HG03280 (cell line): ENCODE data around the gene PIGW.
A peak's percentile ranks its signal among the peaks of the same experiment; 100 is the strongest.

Experiments
- ATAC-seq: cut with Tn5 transposase; IDR thresholded peaks from one replicate; pipeline ENCODE4 v1.9.1; 2021; ENCODE audit warnings: mild to moderate bottlenecking, moderate library complexity; ENCODE audit not compliant: unreplicated experiment

PIGW gene, protein sequence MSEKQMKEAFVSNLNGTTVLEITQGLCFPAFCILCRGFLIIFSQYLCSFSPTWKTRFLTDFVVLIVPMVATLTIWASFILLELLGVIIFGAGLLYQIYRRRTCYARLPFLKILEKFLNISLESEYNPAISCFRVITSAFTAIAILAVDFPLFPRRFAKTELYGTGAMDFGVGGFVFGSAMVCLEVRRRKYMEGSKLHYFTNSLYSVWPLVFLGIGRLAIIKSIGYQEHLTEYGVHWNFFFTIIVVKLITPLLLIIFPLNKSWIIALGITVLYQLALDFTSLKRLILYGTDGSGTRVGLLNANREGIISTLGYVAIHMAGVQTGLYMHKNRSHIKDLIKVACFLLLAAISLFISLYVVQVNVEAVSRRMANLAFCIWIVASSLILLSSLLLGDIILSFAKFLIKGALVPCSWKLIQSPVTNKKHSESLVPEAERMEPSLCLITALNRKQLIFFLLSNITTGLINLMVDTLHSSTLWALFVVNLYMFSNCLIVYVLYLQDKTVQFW

DNA sequence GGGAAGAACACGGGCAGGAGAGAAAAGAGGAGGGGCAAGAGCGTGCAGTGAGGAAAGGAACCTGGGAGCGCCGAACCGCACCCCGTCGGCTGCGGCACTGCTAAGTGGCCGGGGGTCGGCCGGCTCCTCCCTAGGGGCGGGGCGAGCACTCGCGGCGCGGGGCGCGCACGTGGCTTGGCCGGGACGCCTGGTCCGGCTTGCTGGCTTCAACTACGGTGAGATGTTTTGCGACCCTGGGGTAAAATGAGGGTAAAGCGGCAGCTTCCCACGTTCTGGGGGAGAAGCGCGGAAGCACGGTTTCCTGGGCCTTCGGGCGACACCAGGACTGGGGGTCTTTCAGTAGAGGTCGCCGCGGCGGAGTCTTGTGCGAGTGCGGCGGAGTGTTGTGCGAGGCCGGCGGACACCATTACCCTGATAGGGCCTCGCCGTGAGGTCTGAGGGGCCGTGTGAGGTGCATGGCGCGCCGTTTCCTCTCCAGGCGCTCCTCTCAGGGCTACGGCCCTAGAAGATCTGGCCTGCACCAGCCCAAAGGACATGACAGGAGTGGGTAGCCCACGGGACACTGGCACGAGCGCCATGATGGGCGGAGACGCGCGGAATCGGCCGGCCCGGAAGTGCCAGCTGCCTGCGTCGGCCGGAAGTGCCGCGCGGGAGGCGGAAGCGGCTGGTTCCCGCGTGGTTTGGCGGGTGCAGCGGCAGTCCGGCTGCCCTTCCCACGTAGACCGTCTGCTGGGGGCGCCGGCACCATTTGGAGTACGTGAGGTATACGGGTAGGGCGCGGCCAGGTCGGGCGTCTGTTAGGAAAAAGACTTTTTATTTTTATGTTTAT lies at the start of gene PIGW, which contains the start of gene MYO19:
TSS of gene PIGW (plus strand) at position 148 of the 829 bp plus-strand sequence. CDS start 2,115 bp downstream, outside the sequence.
TSS of gene MYO19 (minus strand) at position 29 of the 829 bp plus-strand sequence. CDS start 2,330 bp downstream, outside the sequence.
- peak; percentile 79 for ATAC-seq

DNA sequence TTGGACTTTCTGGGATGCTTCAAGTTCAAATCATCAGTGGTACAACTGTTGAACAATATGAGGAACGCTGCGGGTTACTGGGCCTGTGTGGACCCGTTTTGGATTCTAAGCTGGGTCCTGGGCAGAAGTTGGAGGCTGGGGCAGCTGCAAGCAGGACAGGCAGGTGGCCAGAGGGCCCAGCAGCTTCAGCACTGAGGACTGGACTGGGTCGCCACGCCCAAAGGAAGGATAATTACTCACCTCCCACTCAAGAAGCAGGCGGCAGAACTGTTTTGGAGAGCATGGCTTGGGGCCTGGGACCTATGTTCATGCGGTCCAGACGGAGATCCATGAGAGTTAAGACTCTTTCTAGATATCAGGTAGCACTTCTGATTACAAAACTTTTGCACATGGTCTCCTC lies 49.8 kb upstream of the PIGW start:
- no peak for ATAC-seq

DNA sequence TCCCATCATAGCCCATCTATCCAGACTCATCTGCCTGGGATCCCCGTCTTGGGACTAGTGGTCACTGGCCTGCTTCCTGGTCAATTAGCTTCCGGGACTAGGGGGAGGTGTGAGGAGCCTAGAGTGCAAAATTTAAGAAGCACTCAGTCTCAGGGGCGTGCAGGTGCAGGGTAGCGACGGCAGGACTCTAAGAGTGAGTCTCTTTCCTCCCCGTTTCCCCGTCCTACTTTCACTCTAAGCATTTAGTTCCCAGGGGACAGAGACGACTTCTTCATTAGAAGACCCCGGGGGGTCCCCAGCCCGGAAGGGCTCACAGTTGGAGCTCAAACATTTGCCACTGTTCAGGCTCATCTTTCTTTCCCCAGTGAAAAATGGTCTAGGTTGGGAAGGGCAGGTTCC lies 49.0 kb upstream of the PIGW start:
- peak; percentile 5 for ATAC-seq

DNA sequence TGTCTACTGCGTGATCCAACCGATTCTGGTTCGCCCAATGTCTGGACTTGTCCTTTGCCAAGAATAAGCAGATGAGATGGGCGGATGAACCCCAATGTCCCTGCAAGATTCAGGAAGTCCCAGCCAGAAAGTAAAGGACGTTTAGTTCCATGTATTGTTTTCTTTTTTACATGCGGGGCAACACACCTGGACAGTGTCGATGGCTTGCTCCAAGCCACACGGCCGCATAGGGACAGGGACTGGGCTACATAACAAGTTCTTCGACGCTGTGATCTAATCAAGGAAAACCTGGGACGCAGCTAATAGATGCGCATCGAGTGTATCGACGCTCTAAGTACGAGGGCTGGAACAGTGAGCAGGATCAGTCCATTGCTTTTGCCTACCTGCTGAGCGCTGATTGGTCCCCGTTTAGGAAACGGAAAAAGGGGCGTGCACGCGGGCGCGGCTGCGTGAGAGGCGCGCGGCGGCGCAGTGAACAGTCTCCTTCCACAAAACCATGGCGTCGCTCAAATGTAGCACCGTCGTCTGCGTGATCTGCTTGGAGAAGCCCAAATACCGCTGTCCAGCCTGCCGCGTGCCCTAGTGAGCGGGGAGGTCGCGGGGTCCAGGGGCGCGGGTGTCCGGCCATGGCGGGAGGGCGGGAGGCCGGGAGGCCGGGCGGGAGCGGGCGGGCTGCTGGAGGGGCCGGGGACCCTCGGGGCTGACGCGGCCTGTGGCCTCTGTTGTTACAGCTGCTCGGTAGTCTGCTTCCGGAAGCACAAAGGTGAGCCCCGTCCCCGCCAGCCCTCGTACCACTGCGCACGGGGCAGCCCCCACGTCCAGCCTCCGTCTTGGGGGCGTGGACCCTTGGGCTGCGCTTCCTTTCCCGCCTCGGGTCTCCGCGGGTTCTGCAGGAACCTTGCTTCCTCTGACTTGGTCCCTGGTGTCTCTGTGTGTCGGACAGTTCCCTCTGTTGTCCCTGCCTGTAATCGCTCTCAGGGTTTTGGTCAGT lies 48.3 kb upstream of the PIGW start, which contains the start of gene ZNHIT3:
TSS of gene ZNHIT3 (plus strand) at position 478 of the 991 bp plus-strand sequence. CDS start at position 497, 19 bp downstream.
- ATAC-seq, result peak; percentile 90

DNA sequence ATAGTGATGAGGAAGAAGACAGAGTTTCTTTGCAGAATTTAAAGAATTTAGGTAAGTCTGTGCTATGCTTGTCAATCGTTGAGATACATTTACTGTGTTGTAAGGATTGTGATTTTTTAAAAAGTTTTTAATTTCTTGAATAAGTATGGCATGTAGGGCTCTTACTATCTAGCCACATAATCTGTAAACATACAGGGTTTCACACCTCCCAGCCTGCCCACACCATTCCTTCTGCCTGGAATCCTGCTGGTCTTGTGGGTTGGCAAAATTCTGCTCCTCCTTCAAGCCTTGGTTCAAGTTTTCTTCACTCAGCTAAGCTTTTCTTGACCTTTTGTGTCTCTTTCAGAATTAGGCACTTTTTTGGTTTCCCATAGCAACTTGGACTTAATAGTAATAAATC lies 40.8 kb upstream of the PIGW start:
- ATAC-seq, result no peak

DNA sequence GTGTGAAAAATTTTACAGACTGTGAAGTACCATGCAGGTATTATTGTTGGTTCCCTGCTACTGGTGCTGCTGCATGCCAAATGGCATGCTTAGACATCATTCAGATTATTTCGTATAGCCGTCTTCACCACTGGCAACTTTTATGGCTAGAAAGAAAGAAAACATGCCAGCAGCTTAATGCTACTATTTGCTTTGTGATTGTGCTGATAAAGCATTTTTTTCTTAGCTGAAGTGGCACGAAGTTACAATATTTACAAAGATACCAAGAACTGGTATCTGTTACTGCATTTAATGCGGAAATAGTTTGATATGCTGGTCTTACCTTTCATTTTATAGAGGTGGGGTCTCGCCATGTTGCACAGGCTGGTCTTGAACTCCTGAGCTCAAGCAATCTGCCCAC lies 40.1 kb upstream of the PIGW start:
- no peak for ATAC-seq

DNA sequence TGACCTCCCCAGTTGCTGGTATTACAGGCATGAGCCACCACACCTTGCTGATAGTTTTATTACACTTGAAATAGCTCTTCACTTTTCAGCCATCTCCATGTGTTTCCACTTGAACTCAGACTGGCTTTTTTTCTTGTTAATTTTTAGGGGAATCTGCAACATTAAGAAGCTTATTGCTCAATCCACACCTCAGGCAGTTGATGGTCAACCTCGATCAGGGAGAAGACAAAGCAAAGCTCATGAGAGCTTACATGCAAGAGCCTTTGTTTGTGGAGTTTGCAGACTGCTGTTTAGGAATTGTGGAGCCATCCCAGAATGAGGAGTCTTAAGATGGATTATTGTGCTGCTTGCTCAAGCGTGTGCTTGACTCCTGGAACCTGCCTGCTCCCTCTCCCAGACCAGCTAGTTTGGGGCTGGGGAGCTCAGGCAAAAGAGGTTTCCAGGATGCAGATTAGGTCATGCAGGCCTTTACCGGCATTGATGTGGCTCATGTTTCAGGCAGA lies 39.7 kb upstream of the PIGW start:
- ATAC-seq, result no peak

DNA sequence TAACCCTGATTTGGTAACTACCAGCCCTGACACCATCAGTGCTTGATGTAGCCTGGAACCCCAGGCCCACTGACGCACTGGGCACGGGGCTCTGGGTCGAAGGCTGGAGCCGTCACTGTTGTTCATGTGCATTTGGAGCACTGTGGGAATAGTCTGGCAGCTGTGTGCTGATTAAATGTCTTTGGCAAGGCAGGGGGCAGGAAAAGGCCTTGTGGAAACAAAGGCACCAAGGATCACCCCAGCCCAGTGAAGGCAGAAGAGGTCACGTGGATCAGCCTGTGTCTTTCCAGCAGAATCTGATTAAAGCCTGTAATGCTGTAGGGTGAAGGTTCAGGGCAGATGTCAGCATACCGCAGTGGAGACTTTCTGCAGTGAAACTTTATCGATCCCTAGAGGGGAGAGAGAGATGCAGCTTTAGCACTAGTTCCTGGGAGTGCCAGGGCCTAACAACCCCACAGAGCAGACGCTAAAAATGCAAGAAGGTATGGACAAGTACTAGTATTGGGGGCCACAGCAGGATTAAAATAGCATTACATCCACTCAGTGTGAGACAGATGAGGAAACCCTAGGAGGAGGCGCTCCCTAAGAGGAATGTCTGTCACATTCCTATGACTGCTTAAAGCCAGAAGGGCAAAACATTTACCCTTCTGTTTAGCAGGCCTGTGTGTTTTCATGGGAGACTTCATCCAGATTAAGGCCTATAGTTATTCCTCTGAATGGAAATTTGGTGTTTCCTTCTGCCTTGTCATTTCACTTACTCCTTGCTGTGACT lies 38.6 kb upstream of the PIGW start:
- no peak for ATAC-seq

DNA sequence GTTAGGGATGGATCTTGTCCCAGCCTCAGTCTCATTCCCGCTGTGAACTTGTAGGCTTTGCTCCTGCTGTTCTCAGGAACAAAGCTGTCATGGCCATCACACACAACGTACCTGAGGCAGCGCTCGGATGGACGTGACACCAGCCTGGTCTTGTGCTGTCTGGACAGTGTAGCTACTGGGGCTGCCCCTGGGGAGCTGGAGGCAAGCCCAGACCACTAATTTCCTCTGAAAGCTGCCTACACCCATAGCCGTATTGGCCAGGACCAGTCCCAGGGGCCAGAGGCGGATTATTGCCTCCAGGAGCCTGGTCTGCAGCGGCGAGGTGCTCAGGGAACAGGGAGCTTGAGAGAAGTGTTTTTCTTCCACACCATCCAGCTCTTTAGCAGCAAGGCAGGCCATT lies 36.6 kb upstream of the PIGW start:
- no peak for ATAC-seq

DNA sequence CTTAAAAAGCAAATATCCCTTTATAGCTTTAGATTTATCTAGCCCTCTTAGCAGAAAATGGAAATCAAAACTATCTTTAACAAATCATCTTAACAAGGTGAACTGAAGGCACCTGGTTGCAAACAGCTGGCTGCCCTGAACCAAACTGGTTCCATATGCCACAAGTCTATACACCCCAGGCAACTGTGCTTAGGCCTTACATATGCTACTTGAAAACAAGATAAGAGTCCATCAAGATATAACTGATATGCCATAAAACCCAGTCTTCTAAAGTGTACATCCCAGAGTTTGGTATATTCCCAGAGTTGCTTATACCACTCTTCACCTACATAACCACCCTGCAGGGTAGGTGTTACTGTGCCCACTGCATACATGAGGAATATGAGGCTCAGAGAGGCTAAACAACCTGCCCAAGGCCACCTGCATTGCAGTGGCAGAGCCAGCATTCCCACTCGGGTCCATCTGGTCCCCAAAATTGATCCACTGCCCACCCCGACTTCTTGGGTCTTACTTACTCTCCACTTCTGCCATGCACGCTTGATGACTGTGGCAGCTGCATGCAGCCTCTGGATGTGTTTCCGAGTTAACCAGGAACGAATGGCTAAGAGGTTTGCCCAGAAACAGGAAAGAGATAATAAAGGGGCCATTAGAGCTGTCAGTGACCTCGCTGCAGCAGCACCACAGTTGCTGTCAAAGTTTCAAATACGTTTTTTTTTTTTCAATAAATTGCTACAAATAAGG lies 36.1 kb upstream of the PIGW start:
- ATAC-seq, result no peak

DNA sequence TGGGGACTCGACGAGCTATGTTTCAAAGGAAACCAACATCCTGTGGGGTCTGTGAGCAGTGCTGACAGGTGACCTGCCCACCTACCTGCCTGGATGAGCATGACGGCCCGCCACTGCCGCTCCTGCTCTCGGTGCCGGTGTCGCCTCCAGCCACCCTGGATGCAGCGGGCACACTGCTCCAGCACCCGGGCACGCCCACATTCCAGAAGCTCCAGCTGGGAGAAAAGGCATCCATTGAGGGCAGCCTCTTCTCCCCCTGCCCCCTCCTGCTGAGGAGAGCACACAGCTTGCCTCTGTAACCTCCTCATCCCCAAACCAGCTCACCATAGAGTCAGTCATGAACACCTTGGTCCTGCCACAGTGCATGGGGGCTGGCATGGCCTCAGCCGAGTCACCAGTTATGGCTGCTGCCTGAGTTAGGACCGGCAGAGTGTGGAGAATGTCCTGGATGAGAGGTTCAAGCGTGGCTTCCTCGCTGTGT lies 34.0 kb upstream of the PIGW start:
- no peak for ATAC-seq

DNA sequence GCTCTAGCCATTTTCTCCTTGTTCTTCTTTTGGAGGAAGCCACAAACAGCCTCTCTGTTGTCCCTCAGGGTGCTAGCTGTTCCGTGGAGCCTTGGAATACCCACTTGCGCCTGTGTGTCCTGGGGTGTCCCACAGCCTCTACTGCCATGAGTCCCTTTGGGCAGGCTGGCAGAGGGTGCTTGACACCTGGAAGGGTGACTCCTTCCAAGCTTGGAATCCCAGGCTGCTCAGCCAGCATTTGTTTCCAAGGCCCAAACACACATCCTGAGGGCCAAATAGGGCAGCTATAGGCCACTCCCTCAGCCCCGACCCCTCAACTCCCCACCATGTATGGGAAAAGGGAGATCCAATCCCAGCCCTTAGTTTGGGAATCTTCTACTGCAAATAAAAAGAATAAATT lies 33.4 kb upstream of the PIGW start:
- no peak for ATAC-seq

DNA sequence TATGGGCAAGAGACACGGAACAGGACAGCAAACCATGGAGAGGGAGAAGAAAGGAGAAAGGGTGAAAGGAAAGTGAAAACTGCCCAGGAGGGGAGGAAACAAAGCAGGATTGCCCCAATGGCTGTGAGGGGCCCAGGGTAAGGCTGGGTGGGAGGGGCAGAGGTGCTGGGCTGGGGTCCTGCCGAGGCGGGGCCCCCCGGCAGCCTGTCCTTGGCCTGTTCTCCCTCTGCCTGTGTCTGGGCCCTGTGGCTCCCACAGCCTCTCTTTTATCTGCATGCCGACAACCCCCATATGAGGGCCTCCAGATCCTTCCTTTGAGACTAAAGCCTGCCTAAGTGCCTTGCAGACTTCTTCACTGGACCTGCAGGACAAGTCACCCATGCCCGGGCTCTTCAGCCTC lies 32.8 kb upstream of the PIGW start:
- no peak for ATAC-seq

DNA sequence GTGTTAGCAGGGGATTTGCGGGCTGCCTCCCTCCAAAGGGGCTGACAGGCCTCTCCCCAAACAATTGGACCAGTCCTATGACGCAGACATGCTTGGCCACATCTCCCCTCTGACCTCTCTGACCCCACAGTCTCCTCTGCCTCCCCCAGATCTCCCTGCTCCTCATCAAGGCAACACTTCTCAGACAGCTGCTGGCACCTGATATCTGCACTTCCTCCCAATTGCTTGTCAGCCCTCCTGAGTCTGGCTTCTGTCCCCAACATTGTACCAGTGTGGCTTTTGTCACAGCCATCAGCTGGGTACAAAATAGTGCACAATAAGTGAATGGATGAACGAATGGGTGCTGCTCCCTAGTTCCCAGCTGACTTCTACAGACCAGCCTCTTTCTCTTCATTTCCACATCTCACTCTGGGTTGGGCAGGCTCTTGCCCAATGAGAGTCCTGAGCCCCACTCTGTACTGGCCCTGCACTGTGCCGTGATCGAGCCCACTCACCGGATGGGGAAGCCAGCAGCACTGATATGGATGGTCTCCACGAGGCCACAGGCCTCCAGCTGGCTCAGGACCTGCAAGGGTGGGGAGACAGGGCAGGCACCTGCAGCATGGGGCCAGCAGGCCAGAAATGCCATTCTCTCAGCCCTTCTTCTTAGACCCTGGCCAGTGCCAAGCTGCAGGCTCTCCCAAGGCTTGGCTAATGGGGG lies 31.2 kb upstream of the PIGW start:
- ATAC-seq, result no peak

DNA sequence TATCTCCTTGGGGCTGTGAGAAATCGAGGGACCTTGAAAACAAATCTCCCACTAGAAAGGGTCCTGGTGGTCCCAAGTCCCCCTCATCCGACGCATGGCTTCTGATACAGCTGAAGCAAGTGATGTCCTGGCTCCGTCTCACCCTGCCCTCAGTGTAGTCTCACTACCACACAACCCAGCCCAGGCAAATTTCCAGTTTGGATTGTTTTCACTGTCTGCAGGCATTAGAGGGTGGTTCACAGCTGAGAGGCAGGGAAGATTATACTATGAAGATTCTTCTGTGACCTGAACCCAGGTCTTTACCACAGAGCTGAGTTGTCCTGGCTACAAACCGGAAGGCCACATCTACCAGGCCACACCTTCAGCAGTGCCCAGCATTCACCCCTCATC lies 30.6 kb upstream of the PIGW start:
- no peak for ATAC-seq

DNA sequence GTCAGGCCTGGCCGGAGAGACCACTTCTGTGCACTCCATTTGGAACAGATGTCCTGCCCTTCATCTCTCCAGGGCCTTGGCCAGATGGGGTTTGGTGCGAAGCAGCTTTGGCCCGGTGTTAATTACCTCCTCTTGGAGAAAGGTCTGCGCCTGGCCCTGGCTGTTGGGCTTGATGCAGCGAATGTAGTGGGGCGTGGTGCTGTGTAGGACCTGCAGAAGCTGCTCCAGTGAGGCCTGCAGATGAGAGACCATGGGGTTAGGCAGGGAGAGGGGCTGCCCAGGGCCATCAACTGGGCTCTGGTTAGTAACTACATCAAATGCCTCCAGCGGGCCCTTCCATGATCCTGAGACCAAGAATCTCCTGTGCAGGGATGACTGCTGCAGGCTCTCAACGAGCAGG lies 29.6 kb upstream of the PIGW start:
- ATAC-seq, result no peak

DNA sequence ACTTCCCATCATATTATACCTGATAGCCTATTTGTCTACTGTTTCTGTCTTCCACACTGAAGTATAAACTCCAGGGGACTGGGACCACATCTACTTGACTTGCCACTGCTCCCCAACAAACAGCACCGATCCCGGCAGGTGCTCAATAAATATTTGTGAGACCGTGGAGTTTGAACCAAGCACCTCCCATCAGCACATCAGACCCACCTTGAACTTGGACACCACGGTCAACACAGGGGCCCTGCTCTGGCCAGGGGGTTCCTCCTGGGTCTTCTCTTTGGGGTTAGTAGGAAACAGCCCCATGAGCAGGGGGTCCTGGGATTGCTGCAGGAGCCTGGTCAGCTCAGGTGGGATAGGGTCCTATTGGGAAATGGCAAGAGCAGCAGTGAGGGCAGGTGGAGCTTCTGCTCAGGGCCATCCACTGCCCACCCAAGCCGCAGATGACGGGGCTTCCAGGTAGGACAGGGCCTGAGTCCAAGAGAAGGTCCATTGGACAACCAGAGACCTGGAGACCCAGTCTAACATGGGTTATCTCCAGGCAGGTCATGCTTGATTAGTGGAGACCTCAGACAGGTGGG lies 28.4 kb upstream of the PIGW start:
- ATAC-seq, result no peak

DNA sequence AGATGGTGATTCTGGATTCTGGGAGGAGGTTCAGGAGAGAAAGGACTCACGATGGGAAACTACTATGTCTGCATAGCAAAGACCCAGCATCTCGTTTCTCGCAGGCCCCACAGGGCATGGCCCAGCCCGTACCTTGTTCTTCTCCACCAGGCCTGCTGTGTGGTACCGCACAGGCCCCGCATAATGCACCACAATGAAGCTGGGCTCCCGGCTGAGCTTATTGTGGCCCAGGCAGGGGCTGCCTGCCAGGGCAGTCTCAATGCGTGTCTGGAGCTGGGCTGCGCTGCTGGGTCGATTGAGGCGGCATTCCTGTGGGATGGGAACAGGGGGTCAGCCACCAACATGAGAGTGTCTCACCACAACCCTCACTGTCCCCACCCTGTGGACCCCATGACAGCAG lies 28.0 kb upstream of the PIGW start:
- no peak for ATAC-seq
